ENCODE results near the gene RAB3IP.

RAB3IP gene

DNA sequence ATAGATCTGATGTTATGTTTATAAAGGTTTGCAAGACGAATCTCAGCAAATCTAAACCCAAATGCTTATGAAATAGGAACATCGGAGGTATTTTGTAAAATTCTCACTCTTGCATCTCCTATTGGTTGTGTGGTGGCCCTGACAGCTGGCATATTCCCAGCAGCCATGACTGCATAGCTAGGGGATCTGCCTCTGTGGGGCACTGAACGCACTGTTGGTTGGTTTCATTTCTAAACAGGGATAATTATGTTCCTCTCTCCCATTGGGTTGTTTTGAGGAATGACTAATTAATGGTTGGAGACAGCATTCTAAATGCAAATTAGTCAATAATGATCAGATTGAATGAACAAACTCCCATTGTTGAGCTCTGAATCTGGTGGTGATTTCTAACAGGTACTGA is 36.8 kb upstream of the RAB3IP start:
- no peaks in the 10 kb centered on the region for H3K79me2 ChIP-seq (ENCODE audit: control insufficient read depth, insufficient read depth, low read length)
- H3K23ac ChIP-seq (ENCODE audit: low read length): no peak overlapping the region
- H2BK120ac ChIP-seq (ENCODE audit: low read depth, low read length): no peak overlapping the region
- no peak overlapping the region for H4K8ac ChIP-seq (ENCODE audit: low read depth, low read length)
- no peak overlapping the region for H2BK15ac ChIP-seq (replicated peaks; ENCODE audit: low read depth)
- H4K5ac ChIP-seq (ENCODE audit: low read length): no peak overlapping the region
- no peak overlapping the region for H3K4me3 ChIP-seq (ENCODE audit: low read length)
- H2BK5ac ChIP-seq (ENCODE audit: low read length): no peak overlapping the region
- no peaks in the 10 kb centered on the region for H3K4me1 ChIP-seq (ENCODE audit: control insufficient read depth, low read depth, low read length)
- no peak overlapping the region for H3K9ac ChIP-seq (ENCODE audit: low read length)
- no peak overlapping the region for H3K56ac ChIP-seq (ENCODE audit: low read length)
- no peak for DNase-seq
- no peak overlapping the region for H3K27ac ChIP-seq (ENCODE audit: low read depth, low read length)
- no peaks in the 10 kb centered on the region for H3K79me1 ChIP-seq (ENCODE audit: low read length)
- H2AK5ac ChIP-seq (ENCODE audit: low read length): no peak overlapping the region
- no peaks in the 10 kb centered on the region for H3K27me3 ChIP-seq (ENCODE audit: insufficient read depth, low read length, poor library complexity)
- no peak overlapping the region for H3K18ac ChIP-seq (ENCODE audit: low read length)
- no CpG with 5 or more reads among the region's 3 CpGs for WGBS (ENCODE audit: extremely low coverage, insufficient coverage, low lambda C conversion rate)
- no peaks in the 10 kb centered on the region for H3K36me3 ChIP-seq (ENCODE audit: control insufficient read depth, insufficient read depth, low read length)
- H3K4me2 ChIP-seq (ENCODE audit: low read length): no peak overlapping the region
- H3K4ac ChIP-seq (ENCODE audit: low read depth, low read length): no peak overlapping the region

DNA sequence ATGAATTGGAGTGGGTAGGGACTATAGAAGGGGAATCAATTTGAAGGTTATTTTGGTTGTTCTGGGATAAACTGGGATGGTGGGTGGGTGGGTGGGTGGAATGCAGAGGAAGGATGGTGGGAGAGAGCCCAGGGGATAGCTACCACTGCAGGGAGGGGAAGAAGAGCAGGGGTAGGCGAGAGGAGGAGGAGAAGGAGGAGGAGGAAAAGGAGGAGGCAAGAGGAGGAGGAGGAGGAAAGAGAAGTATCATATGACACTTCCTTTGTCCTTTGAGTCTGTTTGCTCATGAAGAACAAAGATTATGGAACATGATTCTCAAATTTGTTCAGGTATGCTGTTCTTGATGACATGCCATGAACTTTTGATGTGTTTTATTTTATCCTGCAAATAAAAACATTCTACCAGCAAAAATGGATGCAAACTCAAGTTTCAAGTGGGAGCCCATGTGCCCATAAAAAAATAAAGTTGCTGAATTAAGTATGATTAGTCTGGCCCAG is 35.5 kb upstream of the RAB3IP start:
- no peaks in the 10 kb centered on the region for H3K4me1 ChIP-seq (ENCODE audit: control insufficient read depth, low read depth, low read length)
- H3K9ac ChIP-seq (ENCODE audit: low read length): no peak overlapping the region
- no peak overlapping the region for H3K18ac ChIP-seq (ENCODE audit: low read length)
- no peak overlapping the region for H2BK120ac ChIP-seq (ENCODE audit: low read depth, low read length)
- H3K23ac ChIP-seq (ENCODE audit: low read length): no peak overlapping the region
- H3K27ac ChIP-seq (ENCODE audit: low read depth, low read length): no peak overlapping the region
- no peak overlapping the region for H4K8ac ChIP-seq (ENCODE audit: low read depth, low read length)
- H3K4ac ChIP-seq (ENCODE audit: low read depth, low read length): no peak overlapping the region
- no CpG with 5 or more reads among the region's 1 CpG for WGBS (ENCODE audit: extremely low coverage, insufficient coverage, low lambda C conversion rate)
- H3K79me1 ChIP-seq (ENCODE audit: low read length): no peaks in the 10 kb centered on the region
- H3K4me3 ChIP-seq (ENCODE audit: low read length): no peak overlapping the region
- no peak overlapping the region for H2BK5ac ChIP-seq (ENCODE audit: low read length)
- H3K27me3 ChIP-seq (ENCODE audit: insufficient read depth, low read length, poor library complexity): no peaks in the 10 kb centered on the region
- H2BK15ac ChIP-seq (replicated peaks; ENCODE audit: low read depth): no peak overlapping the region
- H3K36me3 ChIP-seq (ENCODE audit: control insufficient read depth, insufficient read depth, low read length): no peaks in the 10 kb centered on the region
- no peak overlapping the region for H3K4me2 ChIP-seq (ENCODE audit: low read length)
- no peak for DNase-seq
- H2AK5ac ChIP-seq (ENCODE audit: low read length): no peak overlapping the region
- H4K5ac ChIP-seq (ENCODE audit: low read length): no peak overlapping the region
- no peaks in the 10 kb centered on the region for H3K79me2 ChIP-seq (ENCODE audit: control insufficient read depth, insufficient read depth, low read length)
- no peak overlapping the region for H3K56ac ChIP-seq (ENCODE audit: low read length)

DNA sequence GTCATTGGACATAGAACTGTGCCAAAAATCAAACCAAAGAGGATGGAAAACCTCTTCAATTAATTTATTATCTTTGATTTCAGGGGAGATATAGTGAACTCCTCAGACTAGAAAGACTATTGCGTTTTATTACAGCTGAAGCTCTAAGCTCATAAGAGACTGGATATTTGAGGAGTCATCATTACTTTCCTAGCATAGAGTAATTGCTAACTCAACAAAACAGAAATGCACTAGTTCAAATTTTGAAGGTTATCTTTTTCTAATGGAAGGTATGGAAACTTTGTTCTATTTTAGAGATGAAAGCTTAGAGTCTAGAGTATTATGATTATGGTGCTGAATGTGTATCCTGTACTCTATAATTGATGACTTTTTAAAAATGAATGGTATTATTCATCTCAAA is 34.3 kb upstream of the RAB3IP start:
- Histone ChIP-seq H2BK15ac (replicated peaks; ENCODE audit: low read depth) (no peak overlapping the region), H4K8ac (ENCODE audit: low read depth, low read length) (no peak overlapping the region), H3K79me2 (ENCODE audit: control insufficient read depth, insufficient read depth, low read length) (no peaks in the 10 kb centered on the region), H2BK5ac (ENCODE audit: low read length) (no peak overlapping the region), H2AK5ac (ENCODE audit: low read length) (no peak overlapping the region), H3K4ac (ENCODE audit: low read depth, low read length) (no peak overlapping the region), H3K4me1 (ENCODE audit: control insufficient read depth, low read depth, low read length) (no peaks in the 10 kb centered on the region), H3K23ac (ENCODE audit: low read length) (no peak overlapping the region), H3K56ac (ENCODE audit: low read length) (no peak overlapping the region), H3K27me3 (ENCODE audit: insufficient read depth, low read length, poor library complexity) (no peaks in the 10 kb centered on the region), H3K4me3 (ENCODE audit: low read length) (no peak overlapping the region), H3K9ac (ENCODE audit: low read length) (no peak overlapping the region), H3K27ac (ENCODE audit: low read depth, low read length) (no peak overlapping the region), H3K4me2 (ENCODE audit: low read length) (no peak overlapping the region), H3K36me3 (ENCODE audit: control insufficient read depth, insufficient read depth, low read length) (no peaks in the 10 kb centered on the region), H4K5ac (ENCODE audit: low read length) (no peak overlapping the region), H3K79me1 (ENCODE audit: low read length) (no peaks in the 10 kb centered on the region), H3K18ac (ENCODE audit: low read length) (no peak overlapping the region), H2BK120ac (ENCODE audit: low read depth, low read length) (no peak overlapping the region)
- no CpG with 5 or more reads among the region's 1 CpG for WGBS (ENCODE audit: extremely low coverage, insufficient coverage, low lambda C conversion rate)
- no peak for DNase-seq

DNA sequence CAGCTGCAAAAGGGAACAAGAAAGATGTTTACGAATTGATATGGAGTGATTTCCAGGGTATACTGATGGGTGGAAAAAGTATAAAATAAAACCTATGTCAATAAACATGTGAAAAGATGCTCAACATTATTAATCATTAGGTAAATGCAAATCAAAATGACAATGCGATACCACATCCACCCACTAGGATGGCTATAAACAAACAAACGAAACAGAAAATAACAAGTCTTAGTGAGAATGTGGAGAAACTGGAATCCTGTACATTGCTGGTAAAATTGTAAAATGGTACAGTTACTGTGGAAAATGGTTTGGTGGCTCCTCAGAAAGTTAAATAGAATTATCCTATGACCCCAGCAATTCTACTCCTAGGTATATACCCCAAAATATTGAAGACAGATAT is 30.0 kb upstream of the RAB3IP start:
- no peak for DNase-seq
- WGBS (ENCODE audit: extremely low coverage, insufficient coverage, low lambda C conversion rate): no CpG with 5 or more reads among the region's 3 CpGs
- Histone ChIP-seq H3K36me3 (ENCODE audit: control insufficient read depth, insufficient read depth, low read length) (no peaks in the 10 kb centered on the region), H3K4me3 (ENCODE audit: low read length) (no peak overlapping the region), H2BK5ac (ENCODE audit: low read length) (no peak overlapping the region), H4K8ac (ENCODE audit: low read depth, low read length) (no peak overlapping the region), H2AK5ac (ENCODE audit: low read length) (no peak overlapping the region), H3K27ac (ENCODE audit: low read depth, low read length) (no peak overlapping the region), H3K79me1 (ENCODE audit: low read length) (no peaks in the 10 kb centered on the region), H3K18ac (ENCODE audit: low read length) (no peak overlapping the region), H3K79me2 (ENCODE audit: control insufficient read depth, insufficient read depth, low read length) (no peaks in the 10 kb centered on the region), H3K4me2 (ENCODE audit: low read length) (no peak overlapping the region), H3K27me3 (ENCODE audit: insufficient read depth, low read length, poor library complexity) (no peaks in the 10 kb centered on the region), H3K9ac (ENCODE audit: low read length) (no peak overlapping the region), H3K4me1 (ENCODE audit: control insufficient read depth, low read depth, low read length) (no peaks in the 10 kb centered on the region), H3K56ac (ENCODE audit: low read length) (no peak overlapping the region), H2BK15ac (replicated peaks; ENCODE audit: low read depth) (no peak overlapping the region), H3K4ac (ENCODE audit: low read depth, low read length) (no peak overlapping the region), H3K23ac (ENCODE audit: low read length) (no peak overlapping the region), H4K5ac (ENCODE audit: low read length) (no peak overlapping the region), H2BK120ac (ENCODE audit: low read depth, low read length) (no peak overlapping the region)

DNA sequence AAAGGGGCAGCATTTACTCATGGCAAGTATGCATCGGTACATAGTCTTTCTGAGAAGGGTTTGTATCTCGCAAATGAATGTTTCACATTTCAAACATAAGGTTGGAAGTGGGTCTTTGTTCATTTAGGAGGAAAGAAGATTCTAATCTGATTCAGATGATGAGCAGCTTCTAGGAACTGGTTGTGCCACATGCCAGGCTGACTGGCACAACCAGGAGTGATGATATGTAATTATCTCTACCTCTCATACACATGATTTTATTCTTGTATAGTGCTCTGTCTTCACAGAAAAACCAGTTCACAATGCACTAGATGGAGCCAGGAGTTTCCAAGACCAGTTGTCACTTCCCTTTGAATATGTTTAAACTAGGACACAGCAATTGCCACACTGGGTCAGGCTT is 25.8 kb upstream of the RAB3IP start:
- Histone ChIP-seq H3K27me3 (ENCODE audit: insufficient read depth, low read length, poor library complexity) (no peaks in the 10 kb centered on the region), H4K5ac (ENCODE audit: low read length) (no peak overlapping the region), H3K4me3 (ENCODE audit: low read length) (no peak overlapping the region), H2AK5ac (ENCODE audit: low read length) (no peak overlapping the region), H3K4me1 (ENCODE audit: control insufficient read depth, low read depth, low read length) (no peaks in the 10 kb centered on the region), H2BK5ac (ENCODE audit: low read length) (no peak overlapping the region), H3K23ac (ENCODE audit: low read length) (no peak overlapping the region), H3K79me2 (ENCODE audit: control insufficient read depth, insufficient read depth, low read length) (no peaks in the 10 kb centered on the region), H3K36me3 (ENCODE audit: control insufficient read depth, insufficient read depth, low read length) (no peaks in the 10 kb centered on the region), H3K4ac (ENCODE audit: low read depth, low read length) (no peak overlapping the region), H2BK120ac (ENCODE audit: low read depth, low read length) (no peak overlapping the region), H2BK15ac (replicated peaks; ENCODE audit: low read depth) (no peak overlapping the region), H4K8ac (ENCODE audit: low read depth, low read length) (no peak overlapping the region), H3K79me1 (ENCODE audit: low read length) (no peaks in the 10 kb centered on the region), H3K56ac (ENCODE audit: low read length) (no peak overlapping the region), H3K4me2 (ENCODE audit: low read length) (no peak overlapping the region), H3K27ac (ENCODE audit: low read depth, low read length) (no peak overlapping the region), H3K9ac (ENCODE audit: low read length) (no peak overlapping the region), H3K18ac (ENCODE audit: low read length) (no peak overlapping the region)
- WGBS (ENCODE audit: extremely low coverage, insufficient coverage, low lambda C conversion rate): no CpG with 5 or more reads among the region's 2 CpGs
- DNase-seq: no peak

DNA sequence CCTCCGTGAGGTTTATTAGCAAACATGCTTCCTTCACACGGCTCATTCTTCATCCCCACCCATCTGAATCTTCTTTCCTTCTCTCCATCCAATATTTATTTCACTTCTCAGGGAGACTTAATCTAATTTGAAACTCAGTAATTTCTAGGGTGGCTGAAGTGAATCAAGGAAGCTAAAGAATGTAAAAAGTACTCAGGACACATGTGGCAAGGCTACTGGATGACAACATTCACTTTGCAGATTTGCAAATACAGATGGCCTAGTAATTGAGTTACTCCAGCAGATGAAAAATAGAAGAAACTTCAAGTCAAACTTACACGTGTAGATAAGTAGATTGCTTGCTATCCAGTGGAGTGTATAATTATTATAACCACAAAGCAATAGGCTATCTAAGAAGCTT is 24.1 kb upstream of the RAB3IP start:
- Histone ChIP-seq H3K4me1 (ENCODE audit: control insufficient read depth, low read depth, low read length) (no peaks in the 10 kb centered on the region), H4K5ac (ENCODE audit: low read length) (no peak overlapping the region), H2BK15ac (replicated peaks; ENCODE audit: low read depth) (no peak overlapping the region), H2BK120ac (ENCODE audit: low read depth, low read length) (no peak overlapping the region), H2AK5ac (ENCODE audit: low read length) (no peak overlapping the region), H2BK5ac (ENCODE audit: low read length) (no peak overlapping the region), H3K18ac (ENCODE audit: low read length) (no peak overlapping the region), H3K79me2 (ENCODE audit: control insufficient read depth, insufficient read depth, low read length) (no peaks in the 10 kb centered on the region), H4K8ac (ENCODE audit: low read depth, low read length) (no peak overlapping the region), H3K36me3 (ENCODE audit: control insufficient read depth, insufficient read depth, low read length) (no peaks in the 10 kb centered on the region), H3K79me1 (ENCODE audit: low read length) (no peaks in the 10 kb centered on the region), H3K23ac (ENCODE audit: low read length) (no peak overlapping the region), H3K4me2 (ENCODE audit: low read length) (no peak overlapping the region), H3K4me3 (ENCODE audit: low read length) (no peak overlapping the region), H3K4ac (ENCODE audit: low read depth, low read length) (no peak overlapping the region), H3K56ac (ENCODE audit: low read length) (no peak overlapping the region), H3K27me3 (ENCODE audit: insufficient read depth, low read length, poor library complexity) (no peaks in the 10 kb centered on the region), H3K9ac (ENCODE audit: low read length) (no peak overlapping the region), H3K27ac (ENCODE audit: low read depth, low read length) (no peak overlapping the region)
- no CpG with 5 or more reads among the region's 3 CpGs for WGBS (ENCODE audit: extremely low coverage, insufficient coverage, low lambda C conversion rate)
- DNase-seq: no peak

Data from mesendoderm (in vitro differentiated cells).